Smooth muscle cell (in vitro differentiated cells): ENCODE results near the gene BRD9. TPM values are rescaled to one million over a fixed set of nuclear protein-coding genes. Genes with fewer than 3 reads are reported as not detected.

Source experiments
- DNase-seq: peaks from one replicate; lab custom pipeline; 2025; ENCODE audit not compliant: unreplicated experiment; lab: John Stamatoyannopoulos, UW
- H2AFZ ChIP-seq: fragments of 200-600 bp; sonication (generic); 2 replicates; pipeline ENCODE4 v1.6.0; 2016; ENCODE audit warnings: antibody characterized with exemption, low read depth, mild to moderate bottlenecking
- H3F3A ChIP-seq: fragments of 200-600 bp; sonication (generic); 2 replicates; pipeline ENCODE4 v1.6.0; 2017; ENCODE audit warnings: antibody characterized with exemption, low read depth
- H3K27ac ChIP-seq: fragments of 200-600 bp; sonication (generic); 2 replicates; pipeline ENCODE4 v1.5.1; 2016; ENCODE audit warnings: low read depth, mild to moderate bottlenecking
- H3K27me3 ChIP-seq: fragments of 200-600 bp; sonication (generic); 2 replicates; pipeline ENCODE4 v1.6.1; 2016; ENCODE audit warnings: low read depth, mild to moderate bottlenecking
- H3K36me3 ChIP-seq: fragments of 200-600 bp; sonication (generic); 2 replicates; pipeline ENCODE4 v1.5.1; 2016; ENCODE audit warnings: low read depth
- H3K4me1 ChIP-seq: fragments of 200-600 bp; sonication (generic); 2 replicates; pipeline ENCODE4 v1.5.1; 2016; ENCODE audit warnings: low read depth
- H3K4me2 ChIP-seq: fragments of 200-600 bp; sonication (generic); 2 replicates; pipeline ENCODE4 v1.6.0; 2016; ENCODE audit warnings: mild to moderate bottlenecking
- H3K4me3 ChIP-seq: fragments of 200-600 bp; sonication (generic); 2 replicates; pipeline ENCODE4 v1.5.1; 2016; ENCODE audit warnings: mild to moderate bottlenecking
- H3K79me2 ChIP-seq: fragments of 200-600 bp; sonication (generic); 2 replicates; pipeline ENCODE4 v1.6.0; 2016; ENCODE audit warnings: low read depth, mild to moderate bottlenecking
- H3K9ac ChIP-seq: fragments of 200-600 bp; sonication (generic); 2 replicates; pipeline ENCODE4 v1.6.0; 2016; ENCODE audit warnings: low read depth
- H3K9me3 ChIP-seq: fragments of 200-600 bp; sonication (generic); replicated peaks from 2 replicates; pipeline ENCODE4 v1.5.1; 2016; ENCODE audit warnings: low read depth
- H4K20me1 ChIP-seq: fragments of 200-600 bp; sonication (generic); 2 replicates; pipeline ENCODE4 v1.6.0; 2016; ENCODE audit warnings: low read depth
- WGBS: methylation state at CpG from one replicate; pipeline ENCODE4 v1.1.7; 2016; ENCODE audit warnings: low lambda C conversion rate; 5-methylcytosine and 5-hydroxymethylcytosine counted together
- polyA plus RNA-seq: library from polyadenylated mRNA; unstranded; fragments of >200 nt; fragmentation: Nextera tagmentation; extraction: Ambion mirVana; gene quantifications from 2 replicates; pipeline ENCODE4 v1.2.1, GENCODE V29; 2016
- total RNA-seq: library from RNA; depleted of rRNA; stranded (reverse); fragments of >200 nt; gene quantifications from 2 replicates; pipeline ENCODE4 v1.2.3, GENCODE V29; 2014
- TF ChIP-seq, protein P1 (sequence below): fragments of 200-600 bp; sonication (generic); IDR thresholded peaks from 2 replicates; pipeline ENCODE4 v1.5.1; 2017; ENCODE audit warnings: borderline replicate concordance, mild to moderate bottlenecking, antibody characterized with exemption; ENCODE audit not compliant: insufficient read depth, poor library complexity, severe bottlenecking

The BRD9 gene
- total and polyA plus RNA-seq, 2 experiments from 2014 or later = 17.1 to 17.8 TPM

DNA sequence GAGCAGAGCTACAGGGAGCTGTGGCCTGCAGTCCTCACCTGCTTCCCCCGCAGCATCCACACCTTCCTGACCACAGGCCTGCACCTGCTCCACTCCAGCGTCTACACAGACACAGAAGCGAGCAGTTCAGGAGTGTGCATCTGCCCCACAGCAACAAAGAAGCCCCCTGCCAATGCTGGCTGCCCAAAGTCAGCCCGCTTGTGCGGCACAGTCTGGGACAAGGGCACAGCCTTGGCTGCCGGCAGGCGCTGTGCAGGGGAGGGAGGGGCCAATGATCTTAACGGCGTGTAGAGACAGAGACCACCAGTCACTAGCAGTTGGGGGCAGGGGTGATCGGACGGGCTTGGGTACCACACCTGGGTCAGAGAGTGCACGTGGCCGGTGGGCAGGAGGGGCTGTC is 6.6 kb downstream of the BRD9 start:
- Histone ChIP-seq H3K9me3 (no peaks in the 10 kb centered on the region), H3K27me3 (no peaks in the 10 kb centered on the region), H3K4me2 (no peak overlapping the region), H3F3A (no peaks in the 10 kb centered on the region), H3K36me3 (peaks cover 21% of the 10 kb centered on the region), H2AFZ (no peak overlapping the region), H4K20me1 (peaks cover 36% of the 10 kb centered on the region), H3K4me3 (no peak overlapping the region), H3K79me2 (peaks cover 34% of the 10 kb centered on the region), H3K9ac (no peak overlapping the region), H3K4me1 (peaks cover 3% of the 10 kb centered on the region), H3K27ac (no peak overlapping the region)
- DNase-seq = no peak
- TF ChIP-seq, protein P1, sequence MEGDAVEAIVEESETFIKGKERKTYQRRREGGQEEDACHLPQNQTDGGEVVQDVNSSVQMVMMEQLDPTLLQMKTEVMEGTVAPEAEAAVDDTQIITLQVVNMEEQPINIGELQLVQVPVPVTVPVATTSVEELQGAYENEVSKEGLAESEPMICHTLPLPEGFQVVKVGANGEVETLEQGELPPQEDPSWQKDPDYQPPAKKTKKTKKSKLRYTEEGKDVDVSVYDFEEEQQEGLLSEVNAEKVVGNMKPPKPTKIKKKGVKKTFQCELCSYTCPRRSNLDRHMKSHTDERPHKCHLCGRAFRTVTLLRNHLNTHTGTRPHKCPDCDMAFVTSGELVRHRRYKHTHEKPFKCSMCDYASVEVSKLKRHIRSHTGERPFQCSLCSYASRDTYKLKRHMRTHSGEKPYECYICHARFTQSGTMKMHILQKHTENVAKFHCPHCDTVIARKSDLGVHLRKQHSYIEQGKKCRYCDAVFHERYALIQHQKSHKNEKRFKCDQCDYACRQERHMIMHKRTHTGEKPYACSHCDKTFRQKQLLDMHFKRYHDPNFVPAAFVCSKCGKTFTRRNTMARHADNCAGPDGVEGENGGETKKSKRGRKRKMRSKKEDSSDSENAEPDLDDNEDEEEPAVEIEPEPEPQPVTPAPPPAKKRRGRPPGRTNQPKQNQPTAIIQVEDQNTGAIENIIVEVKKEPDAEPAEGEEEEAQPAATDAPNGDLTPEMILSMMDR = no peak
- 99% methylated on average over 13 of the region's 13 CpGs for WGBS

DNA sequence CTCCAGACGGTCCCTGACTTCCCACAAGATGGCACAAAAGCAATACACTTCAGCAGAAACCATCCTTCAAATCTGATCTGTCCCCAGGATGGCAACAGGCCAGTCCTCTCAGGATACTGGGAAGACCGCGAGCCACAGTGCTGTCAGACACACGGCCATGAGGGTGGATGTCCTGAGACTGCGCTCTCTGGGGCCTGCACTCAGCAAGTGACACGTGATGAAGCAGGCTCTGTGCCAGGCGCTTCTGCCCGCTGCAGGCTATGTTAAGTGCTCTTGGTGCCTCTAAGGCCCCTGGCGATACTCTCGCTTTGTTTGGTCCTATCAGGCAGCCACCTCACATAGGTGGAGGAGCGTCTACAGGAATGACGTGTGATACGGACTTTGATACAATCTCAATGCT is 7.1 kb downstream of the BRD9 start:
- Histone ChIP-seq H3K9ac (no peak overlapping the region), H4K20me1 (peaks cover 40% of the 10 kb centered on the region), H3K4me1 (no peaks in the 10 kb centered on the region), H3K4me2 (no peak overlapping the region), H3K79me2 (peaks cover 29% of the 10 kb centered on the region), H3K4me3 (no peak overlapping the region), H2AFZ (no peak overlapping the region), H3K9me3 (no peaks in the 10 kb centered on the region), H3K27me3 (no peaks in the 10 kb centered on the region), H3K27ac (no peak overlapping the region), H3F3A (no peaks in the 10 kb centered on the region), H3K36me3 (peaks cover 21% of the 10 kb centered on the region)
- no peak for DNase-seq
- 97% methylated on average over 13 of the region's 13 CpGs for WGBS
- TF ChIP-seq, protein P1 = no peak

DNA sequence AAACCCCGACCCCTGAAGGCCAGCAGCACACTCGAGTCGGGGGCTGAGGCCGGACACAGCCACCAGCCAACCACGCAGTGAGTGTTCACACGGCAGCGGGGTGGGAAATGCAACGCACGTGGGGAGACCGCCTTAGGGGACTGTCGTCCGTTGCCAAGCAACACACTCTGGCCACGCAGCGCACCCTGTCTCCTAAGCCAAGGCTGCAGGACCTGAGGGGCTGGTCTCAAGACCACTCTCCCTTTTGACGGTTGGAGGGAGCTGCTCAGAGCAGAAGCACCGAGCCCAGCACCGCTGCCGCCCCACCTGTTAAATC is 7.5 kb downstream of the BRD9 start:
- Histone ChIP-seq H3K4me3 (no peak overlapping the region), H3F3A (no peaks in the 10 kb centered on the region), H3K27ac (no peak overlapping the region), H3K9me3 (no peaks in the 10 kb centered on the region), H3K4me2 (no peak overlapping the region), H3K9ac (no peak overlapping the region), H2AFZ (no peak overlapping the region), H3K79me2 (peaks cover 26% of the 10 kb centered on the region), H3K36me3 (peaks cover 21% of the 10 kb centered on the region), H4K20me1 (peaks cover 40% of the 10 kb centered on the region), H3K4me1 (no peaks in the 10 kb centered on the region), H3K27me3 (no peaks in the 10 kb centered on the region)
- TF ChIP-seq, protein P1 = no peak
- WGBS = 98% methylated on average over 18 of the region's 18 CpGs
- DNase-seq = no peak

DNA sequence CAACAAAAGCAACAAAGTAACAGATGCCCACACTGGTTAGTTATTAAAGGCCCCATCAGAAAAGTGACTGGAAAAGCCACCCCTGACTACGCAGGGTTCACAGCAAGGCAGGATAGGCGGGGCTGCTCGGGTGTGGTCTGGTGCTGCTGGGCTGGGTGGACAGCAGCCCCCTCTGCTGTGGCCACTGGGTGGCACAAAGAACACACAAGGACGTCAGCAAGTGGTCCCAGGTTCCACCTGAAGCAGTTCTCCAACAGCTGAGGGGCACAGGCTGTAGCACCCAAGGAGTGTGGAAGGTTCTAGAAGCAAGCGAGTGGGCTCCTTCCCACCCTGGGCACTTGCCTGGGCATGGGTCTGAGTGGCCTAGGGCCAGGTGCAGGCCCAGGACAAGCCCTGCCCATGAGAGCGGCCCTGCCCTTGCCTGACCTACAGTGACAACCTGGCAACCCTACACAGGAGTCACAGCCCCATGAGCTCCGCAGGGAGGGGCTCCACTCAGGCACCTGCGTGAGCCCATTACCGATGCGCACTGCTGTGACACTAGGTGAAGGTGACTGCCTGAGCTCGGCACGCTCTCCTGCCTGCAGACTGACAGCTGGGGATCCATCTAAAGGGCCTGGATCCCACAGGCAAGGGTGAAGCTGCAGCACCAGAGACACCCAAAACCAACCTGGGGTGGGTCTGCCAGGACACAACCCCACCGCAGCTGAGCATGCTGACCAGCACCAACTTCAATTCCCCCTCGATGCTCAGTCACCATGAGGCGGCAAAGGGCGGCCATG is 8.1 kb downstream of the BRD9 start:
- WGBS = 98% methylated on average over 16 of the region's 16 CpGs

More for the DNA sequence above, 8.1 kb downstream of the BRD9 start:
- H3K27me3 ChIP-seq = no peaks in the 10 kb centered on the region
- no peak for DNase-seq
- peaks cover 40% of the 10 kb centered on the region for H4K20me1 ChIP-seq
- TF ChIP-seq, protein P1 = no peak
- H3F3A ChIP-seq = no peaks in the 10 kb centered on the region
- H3K4me3 ChIP-seq = no peak overlapping the region
- H3K9ac ChIP-seq = no peak overlapping the region
- H3K36me3 ChIP-seq = peaks cover 20% of the 10 kb centered on the region
- no peak overlapping the region for H3K4me2 ChIP-seq
- no peaks in the 10 kb centered on the region for H3K4me1 ChIP-seq
- H3K27ac ChIP-seq = no peak overlapping the region
- H3K79me2 ChIP-seq = peaks cover 21% of the 10 kb centered on the region
- no peak overlapping the region for H2AFZ ChIP-seq
- H3K9me3 ChIP-seq = no peaks in the 10 kb centered on the region
